ENCODE results near the gene ADAT1.

Gene ADAT1

DNA sequence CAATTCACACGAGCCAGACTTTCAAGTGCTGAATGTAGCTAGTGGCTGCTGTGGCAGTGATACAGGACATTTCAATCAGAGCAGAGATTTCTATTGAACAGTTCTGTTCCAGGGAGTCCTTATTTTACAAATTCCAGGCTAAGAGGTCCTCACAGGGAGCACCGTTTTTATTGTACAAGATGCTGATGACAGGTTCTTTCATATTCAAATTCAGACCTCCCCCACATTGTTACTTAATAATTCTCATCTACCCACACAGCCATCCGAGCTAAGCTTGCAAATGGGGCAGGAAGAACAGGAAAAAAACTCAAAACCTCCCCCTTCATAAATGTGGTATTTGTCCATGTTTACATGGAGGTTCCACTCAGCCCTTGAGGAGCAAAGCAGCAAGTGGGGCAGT is 47.1 kb downstream of the ADAT1 start:
- no peak for DNase-seq (ENCODE audit: low read depth)

DNA sequence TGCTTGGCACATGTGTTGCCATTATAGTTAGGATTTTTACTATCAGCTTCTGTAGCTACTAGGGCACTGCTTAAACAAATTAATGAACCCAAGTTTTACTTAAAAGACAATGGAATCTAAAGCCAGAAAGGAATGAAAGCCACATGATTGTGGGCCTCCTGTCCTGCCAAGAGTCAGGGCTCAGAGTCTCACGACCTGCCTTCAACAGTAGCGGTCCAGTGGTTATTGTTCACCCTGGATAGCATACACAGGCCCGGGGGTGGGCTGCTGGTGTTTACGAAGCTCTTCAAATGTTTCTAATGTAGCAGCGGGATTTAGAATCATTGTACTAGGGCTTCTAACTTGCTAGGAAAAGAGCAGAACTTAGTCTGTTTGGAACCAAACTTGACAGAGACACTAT is 49.1 kb downstream of the ADAT1 start:
- no peak for DNase-seq (ENCODE audit: low read depth)

DNA sequence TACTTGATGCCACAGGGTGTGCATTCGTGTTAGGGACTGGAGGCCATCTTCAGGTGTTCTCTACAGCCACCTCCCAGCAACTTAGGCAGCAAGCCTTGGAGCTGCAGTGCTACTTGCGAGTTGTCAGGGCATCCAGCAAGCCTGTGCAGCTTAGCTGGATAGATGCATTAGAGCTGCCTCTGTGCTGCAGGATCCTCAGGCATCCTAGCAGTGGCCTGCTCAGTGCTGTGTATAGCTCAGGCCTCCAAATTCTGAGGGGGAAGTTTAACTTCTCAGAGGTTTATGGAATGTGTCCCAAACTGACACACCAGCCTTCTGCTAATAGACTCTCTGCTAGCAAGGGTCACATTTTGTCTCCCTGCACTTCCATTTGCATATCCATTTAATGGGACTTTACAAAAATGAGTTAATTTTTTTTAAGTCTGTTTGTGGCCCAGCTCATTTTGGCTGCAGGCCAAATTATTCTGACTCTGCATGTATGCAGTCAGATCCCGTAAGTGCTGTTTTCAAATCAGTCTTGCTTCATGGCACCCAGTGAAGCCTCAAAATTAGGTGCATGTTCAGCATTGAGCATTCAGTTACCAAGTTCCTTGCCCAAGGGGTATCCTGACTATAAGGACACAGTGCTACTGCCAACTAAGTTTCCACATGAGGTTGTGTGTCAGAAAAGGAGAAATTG is 50.1 kb downstream of the ADAT1 start:
- no peak for DNase-seq (ENCODE audit: low read depth)

DNA sequence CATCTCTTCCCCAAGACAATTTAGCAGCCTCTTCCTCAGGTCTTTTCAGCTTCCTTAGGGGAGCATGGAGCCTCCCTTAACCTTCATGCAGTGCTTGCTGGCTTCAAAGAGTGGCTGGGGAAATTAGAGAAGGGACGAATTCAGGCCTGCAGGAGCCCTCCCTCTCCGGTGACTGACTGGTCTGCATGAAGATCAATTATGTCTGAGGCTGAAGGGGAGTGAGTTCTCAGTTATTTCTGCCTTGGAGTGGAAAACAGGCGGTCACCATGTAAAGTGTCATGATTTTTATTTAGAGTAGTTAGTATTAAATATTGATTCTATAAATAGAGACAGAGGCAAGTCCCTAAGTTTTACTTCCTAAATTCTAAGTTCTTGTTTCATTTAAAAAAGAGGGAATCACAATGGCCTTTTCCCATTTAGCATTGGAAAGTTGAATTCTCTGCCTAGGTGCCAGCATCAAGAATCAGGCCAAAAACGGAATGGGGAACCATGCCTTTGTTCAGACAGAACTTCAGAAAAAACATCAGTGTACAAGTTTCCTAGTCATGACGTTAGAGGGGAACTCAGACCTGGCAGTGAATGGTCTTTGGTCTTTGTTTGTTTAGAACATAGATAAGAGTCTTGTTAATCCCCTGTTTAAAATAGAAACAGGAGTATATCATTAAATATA is 52.5 kb downstream of the ADAT1 start:
- DNase-seq (ENCODE audit: low read depth): no peak

DNA sequence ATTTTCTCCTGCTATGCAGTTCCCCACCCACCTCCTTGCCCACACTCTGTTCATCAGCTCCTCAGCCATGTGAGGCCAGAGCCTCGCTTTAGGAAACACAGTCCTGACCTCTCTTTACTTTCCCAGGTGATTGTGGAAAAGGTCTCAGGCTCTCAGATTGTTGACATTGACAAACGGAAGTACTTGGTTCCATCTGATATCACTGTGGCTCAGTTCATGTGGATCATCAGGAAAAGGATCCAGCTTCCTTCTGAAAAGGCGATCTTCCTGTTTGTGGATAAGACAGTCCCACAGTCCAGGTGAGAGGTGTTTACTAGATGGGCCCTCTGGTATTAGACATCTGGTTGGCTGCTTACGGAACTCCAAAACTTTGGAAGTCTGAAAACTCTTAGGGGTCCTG is 55.2 kb downstream of the ADAT1 start:
- no peak for DNase-seq (ENCODE audit: low read depth)

DNA sequence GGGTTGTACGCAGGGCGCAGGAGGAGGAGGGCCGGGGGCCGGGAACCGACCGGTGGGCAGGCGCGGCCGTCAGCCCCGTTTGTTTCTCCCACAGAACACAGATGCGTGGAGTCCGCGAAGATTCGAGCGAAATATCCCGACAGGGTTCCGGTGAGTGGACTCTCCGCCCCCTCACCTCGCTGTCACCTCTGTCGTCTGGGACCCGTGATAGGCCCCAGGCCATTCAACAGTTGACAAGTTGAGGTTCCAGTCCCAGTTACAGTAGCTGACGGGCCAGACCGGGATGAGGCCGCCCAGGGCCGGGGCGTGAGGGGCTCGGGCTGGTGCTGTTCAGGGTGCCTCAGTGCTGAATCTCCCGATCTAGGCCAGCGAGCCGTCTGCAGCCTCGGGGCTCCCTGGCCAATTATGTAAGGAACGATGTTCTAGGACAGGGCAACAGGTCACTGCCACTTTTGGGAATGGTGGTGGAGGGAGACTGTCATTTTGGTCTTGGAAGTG is 56.3 kb downstream of the ADAT1 start:
- DNase-seq (ENCODE audit: low read depth): no peak

DNA sequence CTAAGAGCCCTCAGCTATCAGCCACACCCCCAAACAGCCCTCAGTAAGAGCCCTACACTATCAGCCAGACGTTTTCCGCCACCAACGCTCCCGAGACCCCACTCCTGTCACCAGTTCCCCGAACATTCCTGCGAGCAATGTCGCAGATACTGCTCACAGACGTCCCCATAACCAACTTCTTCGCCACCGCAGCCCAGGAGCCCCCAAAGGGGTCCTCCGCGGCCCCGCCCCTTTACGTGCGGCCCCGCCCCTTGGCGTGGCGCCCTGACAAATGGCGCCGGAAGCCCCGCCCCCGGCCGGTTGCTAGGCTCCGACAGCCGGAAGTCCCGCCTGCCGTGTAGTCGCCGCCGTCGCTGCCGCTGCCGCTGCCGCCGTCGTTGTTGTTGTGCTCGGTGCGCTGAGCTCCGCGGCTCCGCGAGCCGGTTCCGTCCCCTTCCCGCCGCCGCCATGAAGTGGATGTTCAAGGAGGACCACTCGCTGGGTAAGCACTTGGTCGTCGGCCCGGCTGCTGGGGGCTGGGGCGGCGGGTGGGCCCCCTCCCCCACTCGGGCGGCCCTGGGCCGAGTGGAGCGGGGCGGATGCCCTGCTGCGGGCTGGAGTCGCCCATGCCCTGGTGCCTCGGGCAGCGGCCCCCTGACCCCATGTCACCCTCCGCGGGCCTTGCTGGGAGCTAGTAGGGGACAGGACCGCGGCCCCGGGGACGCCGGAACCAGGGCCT is 56.9 kb downstream of the ADAT1 start, which contains the start of gene GABARAPL2:
Gene GABARAPL2, plus strand, starts transcription at position 340 of the 718 bp plus-strand sequence. Its CDS starts 108 bp downstream, at position 448.
- peak; percentile 78 for DNase-seq (ENCODE audit: low read depth)

DNA sequence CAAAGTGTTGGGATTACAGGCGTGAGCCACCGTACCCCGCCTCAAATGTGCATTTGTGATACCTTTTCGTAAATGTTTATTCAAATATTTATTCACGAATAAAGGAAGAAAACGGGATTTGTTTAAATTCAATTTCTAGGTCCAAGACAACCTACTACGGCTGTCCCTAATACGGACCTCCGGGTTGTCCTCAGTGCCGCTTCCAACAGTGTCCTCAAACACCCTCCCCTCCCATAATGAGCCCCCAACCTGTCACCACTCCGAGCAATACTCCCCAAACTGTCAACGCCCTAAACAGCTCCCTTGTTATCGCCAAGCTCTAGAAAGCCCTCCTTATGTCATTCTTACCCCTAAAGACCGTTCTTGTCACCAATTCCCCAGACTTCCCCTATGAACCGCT is 57.4 kb downstream of the ADAT1 start:
- DNase-seq (ENCODE audit: low read depth): no peak

DNA sequence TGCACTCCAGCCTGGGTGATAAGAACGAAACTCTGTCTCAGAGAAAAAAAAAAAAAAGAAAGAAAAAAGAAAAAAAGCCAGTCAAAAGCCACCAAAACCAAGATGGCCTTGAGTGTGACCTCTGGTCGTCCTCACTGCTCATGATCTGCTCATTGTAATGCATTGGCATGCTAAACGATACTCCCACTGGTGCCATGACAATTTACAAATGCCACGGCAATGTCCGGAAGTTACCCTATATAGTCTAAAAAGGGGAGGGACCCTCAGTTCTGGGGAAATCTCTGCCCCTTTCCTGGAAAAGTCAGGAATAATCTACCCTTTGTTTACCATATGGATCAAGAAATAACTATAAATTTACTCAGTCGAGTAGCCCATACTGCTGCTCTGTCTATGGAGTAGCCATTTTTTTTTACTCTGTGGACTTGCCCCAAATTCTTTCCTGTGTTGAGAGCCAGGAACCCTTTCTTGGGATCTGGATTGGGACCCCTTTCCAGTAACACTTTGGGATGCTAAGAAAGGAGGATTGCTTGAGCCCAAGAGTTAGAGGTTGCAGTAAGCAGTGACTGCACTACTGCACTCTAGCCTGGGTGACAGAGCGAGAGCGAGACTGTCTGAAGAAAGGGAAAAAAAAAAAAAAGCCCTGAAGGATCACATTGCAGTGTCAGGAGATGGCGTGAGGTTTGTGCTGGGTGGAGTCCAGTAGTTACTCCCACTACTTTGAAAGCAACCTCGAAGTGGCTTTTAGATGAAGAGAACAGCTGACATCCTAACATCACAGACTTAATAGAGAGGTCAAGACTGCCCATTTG is 63.3 kb downstream of the ADAT1 start:
- DNase-seq (ENCODE audit: low read depth): no peak

DNA sequence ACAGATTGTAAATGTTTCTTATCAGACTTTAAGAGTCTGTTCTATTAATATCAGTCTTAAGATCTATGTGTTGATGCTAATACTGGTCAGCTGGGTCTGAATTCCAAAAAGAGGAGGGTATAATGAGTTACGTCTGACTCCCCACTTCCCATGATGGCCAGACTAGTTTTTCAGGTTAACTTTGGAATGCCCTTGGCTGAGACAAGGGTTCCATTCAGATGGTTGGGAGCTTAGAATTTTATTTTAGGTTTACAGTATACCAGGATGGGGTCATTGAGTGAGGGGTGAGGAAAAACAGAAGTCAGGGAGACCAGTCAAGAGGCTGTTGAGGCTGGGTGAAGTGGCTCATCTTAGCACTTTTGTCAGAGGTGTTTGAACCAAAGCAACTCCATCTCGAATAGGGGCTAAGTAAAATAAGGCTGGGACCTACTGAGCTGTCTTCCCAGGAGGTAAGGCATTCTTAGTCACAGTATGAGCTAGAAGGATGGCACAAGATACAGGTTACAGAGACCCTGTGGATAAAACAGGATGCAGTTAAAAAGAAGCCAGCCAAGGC is 64.2 kb downstream of the ADAT1 start:
- DNase-seq (ENCODE audit: low read depth): no peak

DNA sequence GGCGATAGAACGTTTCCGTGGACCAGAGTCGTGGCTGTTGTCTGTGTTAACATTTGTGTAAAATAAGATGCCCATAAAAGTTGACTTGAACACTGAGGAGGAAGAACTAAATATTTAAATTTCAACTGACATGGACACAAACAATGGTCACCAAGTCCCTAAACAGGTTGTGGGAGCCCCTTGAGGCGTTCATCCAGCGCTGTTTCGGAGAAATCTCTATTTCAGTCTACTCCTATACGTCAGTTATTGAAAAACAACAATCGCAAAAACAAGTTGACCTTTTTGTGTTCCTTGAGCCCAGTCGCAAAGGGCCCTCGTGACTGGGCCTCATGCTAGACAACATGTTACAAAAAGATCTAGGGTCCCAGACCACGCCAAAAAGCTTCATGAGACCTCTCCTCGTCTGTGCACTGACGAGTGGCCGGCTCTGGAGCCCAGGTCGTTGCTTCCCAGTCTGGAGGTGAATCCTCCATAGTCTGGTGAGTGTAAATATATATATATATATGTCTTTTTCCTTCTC is 66.6 kb downstream of the ADAT1 start:
- no peak for DNase-seq (ENCODE audit: low read depth)

DNA sequence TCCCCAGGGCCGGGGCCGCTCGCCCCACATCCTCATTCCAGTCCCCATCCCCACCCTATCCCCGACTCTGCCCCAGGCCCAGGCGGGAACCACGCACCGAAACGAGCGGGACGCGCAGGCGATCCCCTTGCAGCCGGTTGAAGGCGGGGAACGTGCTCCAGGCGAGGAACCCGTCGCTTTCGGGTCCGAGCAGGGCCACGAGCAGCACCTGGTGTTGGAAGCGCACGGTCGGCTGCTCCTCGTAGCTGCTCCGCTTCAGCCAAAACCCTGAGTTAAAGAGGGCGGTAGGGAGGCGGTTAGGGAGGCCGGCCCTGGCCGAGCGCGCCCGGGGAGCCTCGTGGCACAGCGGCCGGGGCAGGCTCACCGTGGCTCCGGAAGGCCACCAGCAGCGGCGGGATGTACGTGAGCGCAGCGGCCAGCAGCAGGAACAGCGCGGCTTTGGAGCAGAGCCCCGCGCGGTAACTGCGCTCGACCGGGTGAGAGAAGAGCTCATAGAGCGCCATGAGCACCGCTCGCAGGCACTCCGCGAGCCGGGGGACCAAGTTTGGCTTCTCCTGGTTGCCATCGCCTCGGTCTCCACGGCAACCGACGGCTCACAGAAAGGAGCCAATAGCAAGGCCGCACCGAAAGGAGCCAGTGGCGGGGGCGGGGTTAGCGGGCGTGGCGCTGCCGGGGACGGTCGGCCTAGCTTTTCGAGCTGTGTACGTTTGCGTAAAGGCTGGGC is 67.2 kb downstream of the ADAT1 start, which contains the start of gene TMEM231:
Gene TMEM231, minus strand, starts transcription at position 546 of the 724 bp plus-strand sequence. Its CDS starts 43 bp downstream, at position 503.
- DNase-seq (ENCODE audit: low read depth): peak; percentile 95

DNA sequence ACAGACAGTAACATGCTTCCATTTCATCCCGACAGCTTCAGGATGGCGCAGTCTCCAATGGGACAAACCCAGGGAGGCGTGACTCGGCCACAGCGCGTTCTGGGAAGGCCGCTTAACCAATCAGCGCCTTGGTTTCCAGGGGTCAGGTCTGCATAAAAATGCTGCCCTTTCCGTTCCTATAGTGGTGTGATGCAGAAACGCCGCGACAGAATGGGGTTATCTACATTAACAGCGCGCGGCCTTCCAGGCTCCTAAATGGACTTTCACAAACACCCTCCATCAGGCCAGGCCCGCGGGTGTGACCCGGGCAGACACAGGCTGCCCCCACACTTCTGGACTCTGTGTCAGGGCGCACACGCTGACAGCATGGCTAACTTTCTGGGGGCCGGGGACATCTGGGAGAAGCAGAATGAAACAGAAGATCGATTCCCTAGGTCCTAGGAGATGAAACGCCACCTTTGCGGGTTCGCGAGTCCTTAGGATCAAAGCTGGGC is 67.8 kb downstream of the ADAT1 start:
- DNase-seq (ENCODE audit: low read depth): no peak

DNA sequence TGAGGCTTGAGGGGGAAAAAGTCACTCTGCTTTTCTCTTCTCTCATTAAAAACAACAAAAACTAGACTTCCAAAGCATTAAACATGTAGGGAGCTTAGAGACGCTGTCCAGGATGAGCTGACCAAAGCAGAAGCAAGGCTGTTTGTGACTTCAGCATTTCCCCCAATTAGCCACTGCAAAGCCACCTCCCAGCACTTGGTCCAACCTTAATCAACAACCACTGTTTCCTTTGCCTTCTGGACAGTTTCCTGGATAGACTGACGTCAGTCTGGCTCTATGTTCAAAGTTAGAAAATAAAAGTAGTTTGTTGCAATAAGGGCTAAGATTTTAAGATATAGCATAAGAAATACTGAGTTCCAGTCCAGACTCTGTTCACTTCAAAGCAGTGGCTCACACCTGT is 70.1 kb downstream of the ADAT1 start:
- DNase-seq (ENCODE audit: low read depth): no peak

DNA sequence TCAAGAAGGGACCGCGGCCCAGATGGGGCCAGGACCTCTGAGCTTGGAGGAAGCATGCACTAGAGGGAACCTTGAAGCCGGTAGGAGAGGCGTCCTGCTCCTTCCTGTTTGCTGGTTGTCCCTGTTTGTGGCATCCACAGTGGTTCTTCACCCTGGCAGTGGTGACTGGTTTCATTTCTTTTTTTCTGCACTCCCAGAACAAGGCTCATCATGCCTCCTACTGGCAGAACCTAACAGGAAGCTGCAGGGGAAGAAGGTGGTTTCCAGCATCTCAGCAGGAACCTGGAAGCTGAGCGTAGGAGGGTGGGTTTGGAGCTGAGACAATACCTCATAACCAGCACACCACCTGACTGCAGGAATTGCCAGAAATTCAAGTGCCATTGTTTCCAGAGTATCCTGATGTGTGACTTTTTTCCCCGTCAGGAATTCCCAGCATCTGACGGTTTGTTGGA is 72.8 kb downstream of the ADAT1 start:
- DNase-seq (ENCODE audit: low read depth): no peak
